HG03520 (cell line): ENCODE data around the gene PRRC2B.
"Not testable (repeated sequence)": the region's sequence is repeated elsewhere in the genome, so short reads cannot be mapped to it uniquely, and the experiment has no call there.

ENCODE experiments used
- ATAC-seq: cut with Tn5 transposase; IDR thresholded peaks from one replicate; pipeline ENCODE4 v1.9.1; 2021; ENCODE audit warnings: mild to moderate bottlenecking, moderate library complexity; ENCODE audit not compliant: unreplicated experiment

PRRC2B gene

DNA sequence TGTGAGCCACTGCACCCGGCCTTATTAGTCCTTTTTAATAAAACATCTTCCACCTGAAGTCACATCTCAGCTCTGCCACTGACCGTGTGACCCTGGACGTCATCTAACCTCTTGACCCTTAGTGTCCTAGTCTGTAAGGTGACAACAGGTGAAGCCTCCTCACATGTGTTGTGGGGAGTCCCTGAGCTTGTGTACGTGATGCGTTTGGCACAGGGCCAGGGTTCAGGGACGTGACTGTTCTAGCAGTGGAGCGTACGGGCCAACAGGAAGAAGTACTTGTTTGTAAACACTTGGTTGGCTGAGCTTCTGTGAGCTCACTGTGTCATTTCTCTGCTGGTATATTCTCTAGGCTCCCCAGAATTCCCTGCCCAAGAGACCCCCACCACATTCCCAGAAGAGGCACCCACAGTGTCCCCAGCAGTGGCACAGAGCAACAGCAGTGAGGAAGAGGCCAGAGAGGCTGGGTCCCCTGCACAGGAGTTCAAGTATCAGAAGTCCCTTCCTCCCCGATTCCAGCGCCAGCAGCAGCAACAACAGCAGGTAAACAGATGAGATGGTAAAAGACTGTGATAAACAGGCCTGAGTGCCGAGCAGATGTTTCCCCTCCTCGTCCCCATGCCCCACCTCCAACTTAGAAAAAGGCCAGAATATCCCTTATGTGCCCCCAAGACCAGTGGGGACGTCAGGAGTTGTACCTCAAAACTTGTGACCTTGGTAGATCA is 73.5 kb downstream of the PRRC2B start:
- ATAC-seq, result no peak

DNA sequence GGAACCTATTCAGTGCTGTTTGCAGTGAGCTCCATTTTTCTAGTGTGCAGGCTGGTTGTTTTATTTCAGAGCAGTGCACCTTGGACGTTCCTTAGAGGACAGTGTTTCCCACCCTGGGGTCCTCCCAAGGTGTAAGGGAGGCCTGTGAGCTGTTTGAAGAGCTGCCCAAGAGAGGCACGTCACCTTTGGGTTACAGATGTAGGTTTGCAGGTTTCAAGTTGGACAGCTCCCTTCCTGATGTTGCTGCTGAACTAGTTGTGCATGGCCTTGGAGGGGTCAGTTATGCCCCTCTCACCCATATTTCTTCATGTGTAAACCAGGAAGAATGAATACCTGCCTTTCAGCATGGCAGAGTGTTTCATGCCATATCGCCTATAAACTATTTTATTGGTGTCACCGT is 74.1 kb downstream of the PRRC2B start:
- ATAC-seq, result no peak

DNA sequence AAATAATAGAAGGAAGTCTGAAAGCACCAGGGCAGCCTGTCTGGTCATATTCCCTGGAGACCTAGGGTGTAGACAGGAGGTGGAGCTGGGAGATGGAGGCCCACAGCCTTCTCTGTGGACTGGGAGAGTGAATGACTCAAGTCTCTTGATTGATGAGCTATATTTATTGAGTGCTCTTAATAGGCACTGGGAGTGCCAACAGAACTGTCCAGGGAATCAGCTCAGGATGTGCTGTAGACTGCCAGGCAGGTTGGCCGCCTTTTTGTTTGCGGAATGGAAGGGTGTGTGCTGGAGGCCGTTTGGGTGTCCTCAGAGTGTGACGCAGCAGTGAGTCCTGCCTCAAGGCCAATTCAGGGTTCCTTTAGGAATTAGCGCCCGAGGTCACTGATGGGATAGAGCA is 75.5 kb downstream of the PRRC2B start:
- no peak for ATAC-seq

DNA sequence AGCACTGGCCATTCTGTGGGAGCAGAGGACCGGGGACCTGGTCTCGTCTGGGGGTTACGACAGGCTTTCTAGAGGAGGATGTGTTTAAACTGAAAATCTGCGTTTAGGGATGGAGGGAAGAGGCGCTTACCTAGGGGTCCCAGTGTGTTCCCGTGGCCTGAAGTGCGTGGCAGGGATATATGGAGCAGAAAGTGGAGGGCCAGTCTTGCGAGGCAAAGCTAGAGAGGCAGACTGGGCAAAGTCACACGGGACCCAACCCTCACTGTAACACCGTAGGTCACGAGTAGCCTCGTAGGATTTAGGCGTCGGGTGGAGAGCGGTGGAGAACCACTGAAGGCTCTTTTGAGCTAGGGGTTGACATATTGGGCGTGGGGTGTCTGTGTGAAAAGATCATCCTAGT is 76.1 kb downstream of the PRRC2B start:
- ATAC-seq, result no peak

DNA sequence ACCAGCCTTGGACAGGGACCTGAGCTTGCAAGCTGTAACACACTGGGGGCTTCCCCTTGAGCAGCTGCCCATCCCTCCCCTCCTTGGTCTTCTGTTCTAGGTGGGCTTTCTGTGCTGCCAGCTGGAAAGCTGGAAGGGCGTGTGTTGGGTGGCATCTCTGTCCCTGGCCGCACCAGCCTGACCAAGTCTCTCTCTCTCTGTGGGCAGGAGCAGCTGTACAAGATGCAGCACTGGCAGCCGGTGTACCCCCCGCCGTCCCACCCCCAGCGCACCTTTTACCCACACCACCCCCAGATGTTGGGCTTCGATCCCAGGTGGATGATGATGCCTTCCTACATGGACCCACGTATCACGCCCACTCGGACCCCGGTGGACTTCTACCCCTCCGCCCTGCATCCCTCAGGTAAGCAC is 76.7 kb downstream of the PRRC2B start:
- ATAC-seq, result no peak

DNA sequence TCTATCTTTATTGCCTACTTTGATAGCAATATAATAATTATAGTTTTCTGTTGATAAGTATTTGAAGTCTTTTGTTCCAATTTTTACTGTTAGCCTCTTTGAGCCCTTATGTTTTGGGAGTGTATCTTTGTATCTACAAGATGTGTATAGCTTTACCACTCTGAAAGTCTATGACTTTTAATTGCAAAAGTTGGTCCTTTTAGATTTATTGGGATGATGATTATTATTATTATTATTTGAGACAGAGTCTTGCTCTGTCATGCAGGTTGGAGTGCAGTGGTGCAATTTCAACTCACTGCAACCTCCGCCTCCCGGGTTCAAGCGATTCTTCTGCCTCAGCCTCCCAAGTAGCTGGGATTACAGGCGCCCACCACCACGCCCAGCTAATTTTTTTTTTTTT is 78.2 kb downstream of the PRRC2B start:
- ATAC-seq, result not testable (repeated sequence)

DNA sequence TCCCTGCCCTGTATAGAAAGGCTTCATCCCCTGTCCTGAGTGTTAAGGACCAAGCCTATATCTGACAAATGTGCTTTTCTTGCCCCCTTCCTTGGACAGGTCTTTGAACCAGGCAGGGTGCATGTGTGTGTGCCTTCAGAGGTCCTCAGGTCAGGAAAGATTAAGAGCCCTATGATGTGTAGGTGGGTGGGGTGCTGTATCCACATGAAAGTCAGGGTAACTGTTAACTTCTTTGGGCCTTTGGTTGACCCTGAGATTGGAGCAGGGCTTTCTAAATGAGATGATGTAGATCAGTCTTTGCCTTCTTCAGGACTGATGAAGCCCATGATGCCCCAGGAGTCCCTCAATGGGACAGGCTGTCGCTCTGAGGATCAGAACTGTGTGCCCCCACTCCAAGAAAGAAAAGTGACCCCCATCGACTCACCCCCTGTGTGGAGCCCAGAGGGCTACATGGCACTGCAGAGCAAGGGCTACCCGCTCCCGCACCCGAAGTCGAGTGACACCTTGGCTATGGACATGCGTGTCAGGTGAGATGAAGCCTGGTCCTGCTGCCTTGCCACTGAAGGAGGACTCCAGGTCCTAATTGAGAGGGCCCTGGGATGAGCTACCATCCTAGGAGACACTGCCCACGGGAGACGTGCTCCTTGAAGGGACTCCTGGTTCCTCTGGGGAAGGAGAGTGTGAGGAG is 79.5 kb downstream of the PRRC2B start:
- ATAC-seq, result no peak

DNA sequence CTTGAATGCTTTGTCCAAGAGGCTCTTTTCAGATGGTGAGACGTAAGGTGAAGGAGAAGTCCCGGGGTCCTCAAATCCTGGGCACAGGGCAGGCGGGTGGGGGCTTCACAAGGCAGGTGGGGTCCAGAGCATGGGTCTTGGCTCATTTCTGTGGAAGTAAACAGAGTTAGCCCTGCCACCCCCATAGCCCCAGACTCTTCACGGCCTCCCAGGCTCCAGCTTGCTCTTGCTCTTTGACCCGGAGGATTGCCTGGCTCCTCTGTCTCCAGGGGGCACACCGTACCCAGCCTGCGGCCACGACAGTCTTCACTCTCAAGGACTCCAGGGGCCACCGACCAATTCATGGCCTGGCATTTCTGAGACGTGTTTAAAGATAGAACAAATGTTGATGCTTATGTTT is 80.0 kb downstream of the PRRC2B start:
- no peak for ATAC-seq

DNA sequence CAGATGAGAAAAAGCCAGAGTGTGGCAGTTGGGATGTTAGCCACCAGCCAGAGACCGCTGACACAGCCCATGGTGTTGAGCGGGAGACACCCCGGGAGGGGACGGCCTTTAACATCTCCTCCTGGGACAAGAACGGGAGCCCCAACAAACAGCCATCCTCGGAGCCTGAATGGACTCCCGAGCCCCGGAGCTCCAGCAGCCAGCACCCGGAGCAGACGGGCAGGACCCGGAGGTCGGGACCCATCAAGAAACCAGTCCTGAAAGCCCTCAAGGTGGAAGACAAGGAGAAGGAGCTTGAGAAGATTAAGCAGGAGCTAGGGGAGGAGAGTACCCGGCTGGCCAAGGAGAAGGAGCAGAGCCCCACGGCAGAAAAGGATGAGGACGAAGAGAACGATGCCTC is 80.8 kb downstream of the PRRC2B start:
- no peak for ATAC-seq

DNA sequence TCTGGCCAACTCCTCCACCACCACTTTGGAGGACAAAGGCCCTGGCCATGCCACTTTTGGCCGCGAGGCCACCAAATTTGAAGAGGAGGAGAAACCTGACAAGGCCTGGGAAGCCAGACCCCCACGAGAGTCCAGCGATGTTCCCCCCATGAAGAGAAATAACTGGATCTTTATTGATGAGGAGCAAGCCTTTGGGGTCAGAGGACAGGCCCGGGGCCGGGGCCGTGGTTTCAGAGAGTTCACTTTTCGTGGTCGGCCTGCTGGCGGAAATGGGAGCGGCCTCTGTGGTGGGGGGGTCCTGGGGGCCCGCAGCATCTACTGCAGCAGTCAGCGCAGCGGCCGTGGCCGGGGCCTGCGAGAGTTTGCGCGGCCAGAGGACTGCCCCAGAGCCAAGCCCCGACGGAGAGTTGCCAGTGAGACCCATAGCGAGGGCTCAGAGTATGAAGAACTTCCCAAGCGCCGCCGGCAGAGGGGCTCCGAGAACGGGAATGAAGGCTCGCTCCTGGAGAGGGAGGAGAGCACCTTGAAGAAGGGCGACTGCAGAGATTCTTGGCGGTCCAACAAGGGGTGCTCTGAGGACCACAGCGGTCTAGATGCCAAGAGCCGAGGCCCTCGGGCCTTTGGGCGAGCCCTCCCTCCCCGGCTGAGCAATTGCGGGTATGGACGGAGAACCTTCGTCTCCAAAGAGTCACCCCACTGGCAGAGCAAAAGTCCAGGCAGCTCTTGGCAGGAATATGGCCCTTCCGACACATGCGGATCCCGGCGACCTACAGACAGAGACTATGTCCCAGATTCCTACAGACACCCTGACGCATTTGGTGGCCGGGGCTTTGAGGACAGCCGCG is 81.4 kb downstream of the PRRC2B start:
- no peak for ATAC-seq

DNA sequence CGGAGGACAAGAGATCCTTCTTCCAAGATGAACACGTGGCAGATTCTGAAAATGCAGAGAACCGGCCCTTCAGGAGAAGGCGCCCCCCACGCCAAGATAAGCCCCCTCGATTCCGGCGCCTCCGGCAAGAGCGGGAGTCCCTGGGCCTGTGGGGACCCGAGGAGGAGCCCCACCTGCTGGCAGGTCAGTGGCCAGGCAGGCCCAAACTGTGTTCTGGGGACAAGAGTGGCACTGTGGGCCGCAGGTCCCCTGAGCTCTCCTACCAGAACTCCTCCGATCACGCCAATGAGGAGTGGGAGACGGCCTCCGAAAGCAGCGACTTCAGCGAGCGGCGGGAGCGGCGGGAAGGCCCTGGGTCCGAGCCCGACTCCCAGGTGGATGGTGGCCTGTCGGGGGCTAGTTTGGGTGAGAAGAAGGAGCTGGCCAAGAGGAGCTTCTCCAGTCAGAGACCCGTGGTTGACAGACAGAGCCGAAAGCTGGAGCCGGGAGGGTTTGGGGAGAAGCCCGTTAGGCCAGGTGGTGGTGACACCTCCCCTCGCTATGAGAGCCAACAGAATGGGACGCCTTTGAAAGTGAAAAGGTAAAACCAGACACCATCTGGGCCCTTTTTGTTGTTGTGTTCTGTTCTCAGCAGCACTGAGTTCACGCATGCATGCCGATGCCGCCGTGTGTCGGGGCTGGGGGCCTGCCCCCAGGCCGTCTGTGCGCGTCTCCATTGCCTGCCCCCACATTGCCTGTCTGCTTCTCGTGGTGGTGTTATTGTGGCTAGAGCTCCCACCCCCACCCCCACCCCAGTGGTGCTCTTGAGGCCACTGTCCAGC is 82.3 kb downstream of the PRRC2B start:
- no peak for ATAC-seq

DNA sequence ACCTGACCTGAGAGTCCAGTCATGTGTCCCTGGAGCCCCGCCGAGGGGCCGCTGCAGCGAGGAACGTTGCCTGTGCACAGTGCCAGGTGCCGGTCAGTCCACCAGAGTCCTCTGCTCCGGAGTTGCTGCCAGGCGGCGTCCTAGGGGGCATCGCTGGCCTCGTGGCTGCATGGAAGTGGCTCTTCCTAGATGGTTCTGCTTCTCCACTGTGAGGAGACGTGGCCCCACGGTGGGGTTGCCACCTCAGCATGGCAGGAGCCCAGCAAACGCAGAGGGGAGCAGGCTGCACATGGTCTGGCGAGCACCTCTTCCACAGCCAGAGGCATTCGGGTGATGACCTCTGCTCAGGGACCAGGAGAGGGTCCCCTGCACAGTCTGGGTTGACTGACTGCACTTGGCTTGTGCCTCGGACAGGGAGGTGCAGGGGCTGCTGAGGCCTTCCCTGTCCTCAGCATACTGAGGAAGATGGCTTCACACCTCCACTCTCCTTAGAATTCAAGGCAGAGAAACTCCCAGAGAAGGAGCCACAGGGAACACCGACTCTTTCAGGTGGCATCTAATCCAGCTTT is 83.0 kb downstream of the PRRC2B start:
- no peak for ATAC-seq

DNA sequence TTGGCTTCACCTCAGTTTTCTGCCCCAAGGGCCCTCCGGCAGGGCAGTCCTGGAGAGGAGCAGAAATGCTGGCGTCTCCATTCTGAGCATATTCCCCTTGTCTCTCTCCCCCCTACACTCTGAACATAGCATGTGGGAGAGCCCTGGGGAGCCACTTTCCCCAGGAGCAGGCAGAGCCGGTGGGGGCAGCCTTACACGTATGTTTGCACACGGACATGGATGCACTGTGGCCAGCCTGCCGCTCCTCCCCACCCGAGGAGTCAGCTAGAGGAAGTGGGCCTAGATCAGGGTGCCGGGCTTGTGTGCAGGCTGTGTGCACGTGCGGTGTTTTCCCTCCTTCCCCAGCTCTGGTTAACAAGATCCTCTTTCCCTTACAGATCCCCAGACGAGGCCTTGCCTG is 83.5 kb downstream of the PRRC2B start:
- ATAC-seq, result no peak

DNA sequence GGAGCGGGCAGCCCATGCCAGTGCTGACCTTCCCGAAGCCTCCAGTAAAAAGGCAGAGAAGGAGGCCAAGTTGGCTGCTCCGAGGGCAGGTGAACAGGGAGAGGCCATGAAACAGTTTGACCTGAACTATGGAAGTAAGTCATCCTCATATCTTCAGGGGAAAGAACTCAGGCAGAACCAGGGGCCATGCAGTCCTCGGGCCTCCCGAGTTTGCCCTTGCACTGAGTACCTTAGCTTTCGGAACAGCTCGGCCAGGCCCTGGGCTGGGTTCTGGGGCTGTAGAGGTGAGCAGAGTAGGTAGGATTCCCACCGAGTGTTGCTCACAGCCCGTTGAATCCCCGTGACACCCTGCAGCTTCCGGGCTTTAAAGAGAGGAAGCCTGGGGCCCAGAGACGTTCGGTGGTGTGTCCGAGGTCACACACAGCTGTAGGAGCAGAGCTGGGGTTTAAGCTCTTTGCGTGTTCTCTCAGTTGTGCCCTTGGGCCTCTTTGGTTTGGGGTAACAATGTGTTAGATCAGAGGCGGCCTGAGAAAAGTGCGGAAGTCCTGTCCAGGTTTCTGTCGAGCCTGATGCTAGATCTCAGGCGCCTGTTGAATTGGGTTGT is 84.0 kb downstream of the PRRC2B start:
- ATAC-seq, result no peak

DNA sequence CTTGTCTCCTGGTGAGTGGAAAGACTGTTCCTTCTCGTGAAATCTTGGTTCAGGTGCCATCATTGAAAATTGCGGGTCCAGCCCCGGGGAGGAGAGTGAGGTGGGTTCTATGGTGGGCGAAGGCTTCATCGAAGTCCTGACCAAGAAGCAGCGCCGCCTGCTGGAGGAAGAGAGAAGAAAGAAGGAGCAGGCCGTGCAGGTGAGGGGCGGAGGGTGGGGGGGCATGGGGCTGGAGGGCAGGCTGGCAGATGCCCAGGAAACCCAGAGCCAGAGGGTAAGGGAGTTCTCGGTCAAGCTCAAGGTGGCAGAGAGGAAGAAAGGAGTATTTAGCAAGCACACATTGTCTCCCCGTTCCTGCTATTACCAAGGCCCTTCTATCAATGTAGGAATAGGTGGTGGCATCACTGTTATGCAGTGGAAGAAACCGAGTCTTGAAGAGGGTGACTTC is 84.6 kb downstream of the PRRC2B start:
- no peak for ATAC-seq

DNA sequence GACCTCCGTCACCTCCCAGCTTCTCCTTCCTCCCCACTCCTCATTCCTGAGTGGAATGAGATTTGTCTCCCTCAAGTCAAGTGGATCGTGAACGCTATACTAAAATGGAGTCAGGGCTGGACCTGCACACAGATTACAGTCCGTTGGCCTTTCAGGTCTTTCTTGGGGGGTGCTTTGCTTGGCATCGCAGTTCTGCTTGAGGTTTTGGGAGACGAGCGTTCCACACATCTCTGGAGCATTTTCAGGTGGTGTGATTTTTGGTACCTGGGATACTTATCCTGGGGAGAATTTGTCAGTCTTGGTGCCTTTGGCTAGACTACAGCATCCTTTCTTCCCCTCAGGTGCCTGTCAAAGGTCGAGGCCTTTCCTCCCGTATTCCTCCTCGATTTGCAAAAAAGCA is 85.0 kb downstream of the PRRC2B start:
- no peak for ATAC-seq

DNA sequence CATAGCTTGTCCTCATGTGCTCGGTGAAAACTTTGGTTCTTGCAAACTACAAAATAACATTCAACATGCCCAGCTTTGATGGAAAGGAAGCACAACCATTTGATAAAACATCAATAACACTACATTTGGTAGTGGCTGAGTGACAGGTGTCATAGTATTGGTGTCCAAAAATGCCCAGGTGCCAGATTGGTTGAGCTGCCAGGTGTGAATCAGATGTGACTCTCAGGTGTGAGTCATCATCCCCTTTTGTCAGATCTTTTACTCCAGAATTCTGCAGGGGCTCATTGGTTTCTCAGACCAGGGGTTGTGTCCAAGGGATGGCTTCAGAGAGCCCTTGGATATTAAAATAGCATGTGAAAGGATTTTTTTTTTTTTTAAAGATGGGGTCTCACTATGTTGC is 86.4 kb downstream of the PRRC2B start:
- no peak for ATAC-seq

DNA sequence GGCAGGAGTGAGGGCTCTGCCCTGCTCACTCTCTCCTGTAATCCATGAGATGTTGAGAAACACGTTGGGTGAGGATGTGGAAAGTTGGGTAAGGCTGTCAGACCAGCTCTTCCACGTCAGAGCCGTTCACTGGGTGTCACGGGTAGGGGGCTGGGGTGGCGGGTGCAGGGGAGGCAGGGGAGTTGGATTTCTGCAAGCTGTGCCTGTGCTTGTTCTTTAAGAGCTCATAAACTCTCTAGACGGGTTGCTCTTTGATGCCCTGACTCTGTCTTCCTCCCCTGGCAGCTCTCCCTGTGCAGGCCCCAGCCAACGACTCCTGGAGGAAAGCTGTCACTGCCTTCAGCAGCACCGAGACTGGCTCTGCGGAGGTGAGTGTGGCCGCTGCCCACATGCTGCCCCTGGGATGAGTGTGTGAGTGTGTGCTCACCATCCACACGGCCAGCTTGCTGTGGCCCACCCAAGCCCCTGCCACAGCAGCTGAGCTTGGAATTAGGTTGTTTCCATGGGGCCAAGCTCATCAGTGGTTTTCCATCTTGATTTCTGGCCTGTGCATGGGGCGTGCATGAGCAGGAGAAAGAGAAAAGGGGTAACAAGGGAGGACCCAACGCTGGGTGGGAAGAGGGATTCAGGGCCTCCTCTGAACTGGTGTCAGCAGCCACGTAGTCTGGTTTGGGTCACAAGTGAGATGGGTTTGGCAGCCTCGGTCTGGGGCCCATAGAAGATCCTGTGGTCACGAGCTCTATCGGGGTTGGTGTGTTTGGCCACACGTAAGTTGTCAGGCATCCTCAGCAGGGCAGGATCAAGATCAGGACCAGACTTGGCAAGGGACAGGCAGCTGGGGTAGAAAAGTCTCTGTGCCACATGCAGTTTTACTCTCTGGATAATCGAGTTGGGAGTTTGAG is 87.8 kb downstream of the PRRC2B start:
- no peak for ATAC-seq

DNA sequence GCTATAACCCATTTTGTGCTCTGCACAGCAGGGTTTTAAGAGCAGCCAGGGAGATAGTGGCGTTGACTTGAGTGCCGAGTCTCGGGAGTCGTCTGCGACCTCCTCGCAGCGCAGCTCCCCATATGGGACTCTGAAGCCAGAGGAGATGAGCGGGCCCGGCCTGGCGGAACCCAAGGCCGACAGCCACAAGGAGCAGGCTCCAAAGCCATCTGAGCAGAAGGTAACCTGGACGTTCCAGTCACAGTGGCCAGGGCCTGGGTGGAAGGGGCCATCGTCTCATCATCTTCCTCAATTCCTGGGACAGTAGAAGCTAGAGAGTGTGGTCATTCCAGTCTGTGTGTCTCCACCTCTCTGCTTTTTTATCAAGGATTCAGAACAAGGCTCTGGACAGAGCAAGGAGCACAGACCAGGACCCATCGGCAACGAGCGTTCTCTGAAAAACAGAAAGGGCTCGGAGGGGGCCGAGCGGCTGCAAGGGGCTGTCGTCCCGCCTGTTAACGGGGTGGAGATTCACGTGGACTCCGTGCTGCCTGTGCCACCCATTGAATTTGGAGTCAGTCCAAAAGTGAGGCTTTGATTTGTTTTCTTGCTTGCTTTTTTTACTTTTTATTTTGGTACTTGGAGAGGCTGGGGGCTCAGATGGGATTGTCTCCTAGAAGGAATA is 88.6 kb downstream of the PRRC2B start:
- no peak for ATAC-seq
